Measurements from ENCODE around the gene FAM161B. TPM values are rescaled to one million over a fixed set of nuclear protein-coding genes. Genes with fewer than 3 reads are reported as not detected.
"Not testable (repeated sequence)": the region's sequence is repeated elsewhere in the genome, so short reads cannot be mapped to it uniquely, and the experiment has no call there.

The FAM161B gene
- total and polyA plus RNA-seq, 7 donors = 2.5 to 5.3 (median 4.3) TPM

DNA sequence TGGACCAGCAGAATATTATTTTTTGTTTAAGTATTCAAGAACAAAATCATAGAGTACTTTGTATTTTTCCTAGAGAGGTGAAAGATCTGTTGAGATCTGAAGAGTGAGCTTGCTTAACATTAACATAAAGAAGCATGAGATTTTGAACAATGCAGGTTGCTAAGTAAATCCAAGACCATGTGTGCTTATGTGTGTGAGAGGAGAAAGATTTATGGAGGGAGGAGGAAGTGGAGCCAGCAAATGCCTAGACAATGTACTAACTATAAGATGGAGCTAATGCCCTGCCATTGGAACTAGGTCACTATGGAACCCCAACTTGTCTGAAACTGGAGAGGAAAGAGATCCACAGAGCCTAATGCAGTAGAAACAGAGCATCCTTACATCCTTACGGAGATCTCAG lies 13.3 kb downstream of the FAM161B start:
- no peak overlapping the region for H3K27ac ChIP-seq
- no peak for TF ChIP-seq POLR2AphosphoS5 (IDR thresholded peaks at IDR 0.05)
- no peak for TF ChIP-seq EP300 (IDR thresholded peaks at IDR 0.05)
- TF ChIP-seq, protein P1, sequence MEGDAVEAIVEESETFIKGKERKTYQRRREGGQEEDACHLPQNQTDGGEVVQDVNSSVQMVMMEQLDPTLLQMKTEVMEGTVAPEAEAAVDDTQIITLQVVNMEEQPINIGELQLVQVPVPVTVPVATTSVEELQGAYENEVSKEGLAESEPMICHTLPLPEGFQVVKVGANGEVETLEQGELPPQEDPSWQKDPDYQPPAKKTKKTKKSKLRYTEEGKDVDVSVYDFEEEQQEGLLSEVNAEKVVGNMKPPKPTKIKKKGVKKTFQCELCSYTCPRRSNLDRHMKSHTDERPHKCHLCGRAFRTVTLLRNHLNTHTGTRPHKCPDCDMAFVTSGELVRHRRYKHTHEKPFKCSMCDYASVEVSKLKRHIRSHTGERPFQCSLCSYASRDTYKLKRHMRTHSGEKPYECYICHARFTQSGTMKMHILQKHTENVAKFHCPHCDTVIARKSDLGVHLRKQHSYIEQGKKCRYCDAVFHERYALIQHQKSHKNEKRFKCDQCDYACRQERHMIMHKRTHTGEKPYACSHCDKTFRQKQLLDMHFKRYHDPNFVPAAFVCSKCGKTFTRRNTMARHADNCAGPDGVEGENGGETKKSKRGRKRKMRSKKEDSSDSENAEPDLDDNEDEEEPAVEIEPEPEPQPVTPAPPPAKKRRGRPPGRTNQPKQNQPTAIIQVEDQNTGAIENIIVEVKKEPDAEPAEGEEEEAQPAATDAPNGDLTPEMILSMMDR (IDR thresholded peaks at IDR 0.05) = no peak
- no peak for TF ChIP-seq POLR2A (IDR thresholded peaks at IDR 0.05)
- H3K4me1 ChIP-seq = no peaks in the 10 kb centered on the region
- intact Hi-C loops (cut with DNase I) = no loop called here
- no peaks in the 10 kb centered on the region for H3K27me3 ChIP-seq
- DNase-seq = no peak
- H3K4me3 ChIP-seq = no peak overlapping the region
- H3K36me3 ChIP-seq = peaks cover 4 to 90% (median 25%) of the 10 kb centered on the region in 4 donors
- WGBS, 2 donors = 92 to 100% methylated on average over 1 of the region's 1 CpG
- no peaks in the 10 kb centered on the region for H3K9me3 ChIP-seq

DNA sequence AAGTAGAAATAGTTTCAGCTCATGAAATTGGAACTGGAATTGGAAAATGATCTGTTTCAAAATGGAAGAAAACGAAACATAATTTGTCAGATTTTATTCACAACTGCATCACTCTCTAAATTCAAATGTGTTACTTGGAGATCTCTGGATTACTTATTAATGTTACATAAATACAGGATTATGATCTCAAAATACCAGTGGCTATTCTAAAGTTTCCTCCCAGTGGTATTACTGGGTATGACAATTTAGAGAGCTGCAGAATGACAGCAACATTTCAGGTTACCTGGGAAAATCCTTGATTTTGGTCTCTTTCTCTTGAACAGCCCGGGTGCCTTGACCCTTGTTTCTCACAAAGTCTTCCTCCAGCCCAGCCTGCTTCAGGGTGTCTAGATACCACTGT lies 14.2 kb downstream of the FAM161B start:
- H3K27me3 ChIP-seq = no peaks in the 10 kb centered on the region
- no peak overlapping the region for H3K4me3 ChIP-seq
- 83 to 93% methylated on average over 2 of the region's 2 CpGs for WGBS, 2 donors
- no peaks in the 10 kb centered on the region for H3K9me3 ChIP-seq
- no peak for DNase-seq
- no peak overlapping the region for H3K27ac ChIP-seq
- intact Hi-C loops (cut with DNase I) = no loop called here
- no peak for TF ChIP-seq POLR2AphosphoS5 (IDR thresholded peaks at IDR 0.05)
- no peaks in the 10 kb centered on the region for H3K4me1 ChIP-seq
- H3K36me3 ChIP-seq = peaks cover 5 to 93% (median 30%) of the 10 kb centered on the region in 4 donors

DNA sequence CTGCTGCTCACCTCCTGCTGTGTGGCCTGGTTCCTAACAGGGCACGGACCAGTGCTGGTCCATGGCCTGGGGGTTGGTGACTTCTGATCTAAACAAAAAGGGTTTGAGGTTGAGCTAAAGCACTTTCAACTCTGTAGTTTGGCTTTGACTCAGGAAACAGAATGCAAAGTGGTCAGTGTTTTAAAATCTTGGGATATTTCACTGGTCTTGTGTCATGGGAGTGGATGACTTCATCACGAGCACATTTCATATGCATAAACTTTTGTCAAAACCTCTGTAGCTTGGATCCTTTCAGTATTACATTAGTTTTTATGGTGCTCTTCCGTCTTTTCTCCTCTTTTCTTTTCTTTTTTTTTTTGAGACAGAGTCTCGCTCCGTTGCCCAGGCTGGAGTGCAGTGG lies 25.6 kb downstream of the FAM161B start:
- H3K27ac ChIP-seq = no peak overlapping the region
- peaks cover 32 to 98% (median 73%) of the 10 kb centered on the region in 4 donors for H3K36me3 ChIP-seq
- H3K27me3 ChIP-seq = no peaks in the 10 kb centered on the region
- no peaks in the 10 kb centered on the region for H3K4me1 ChIP-seq
- H3K9me3 ChIP-seq = no peaks in the 10 kb centered on the region
- WGBS, 2 donors = 88% methylated on average over 5 of the region's 5 CpGs
- no peak for DNase-seq
- intact Hi-C loops (cut with DNase I) = no loop called here
- H3K4me3 ChIP-seq = no peak overlapping the region
- TF ChIP-seq, protein P1 (IDR thresholded peaks at IDR 0.05) = no peak
- TF ChIP-seq POLR2A (IDR thresholded peaks at IDR 0.05) = no peak
- no peak for TF ChIP-seq EP300 (IDR thresholded peaks at IDR 0.05)
- no peak for TF ChIP-seq POLR2AphosphoS5 (IDR thresholded peaks at IDR 0.05)

DNA sequence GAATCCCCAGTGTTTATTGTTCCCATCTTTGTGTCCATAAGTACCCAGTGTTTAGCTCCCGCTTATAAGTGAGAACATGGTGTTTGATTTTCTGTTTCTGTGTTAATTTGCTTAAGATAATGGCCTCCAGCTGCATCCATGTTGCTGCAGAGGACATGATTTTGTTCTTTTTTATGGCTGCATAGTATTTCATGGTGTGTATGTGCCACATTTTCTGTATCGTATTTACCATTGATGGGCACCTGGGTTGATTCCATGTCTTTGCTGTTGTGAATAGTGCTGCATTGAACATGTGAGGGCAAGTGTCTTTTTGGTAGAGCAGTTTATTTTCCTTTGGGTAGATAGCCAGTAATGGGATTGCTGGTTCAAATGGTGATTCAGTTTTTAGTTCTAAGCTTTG lies 30.4 kb downstream of the FAM161B start:
- peaks cover 26 to 75% (median 44%) of the 10 kb centered on the region in 4 donors for H3K36me3 ChIP-seq
- H3K4me1 ChIP-seq; intact Hi-C loops (cut with DNase I); H3K4me3 ChIP-seq; DNase-seq; H3K27me3 ChIP-seq; H3K9me3 ChIP-seq; H3K27ac ChIP-seq: not testable (repeated sequence)
- 99% methylated on average over 2 of the region's 2 CpGs for WGBS, 2 donors

DNA sequence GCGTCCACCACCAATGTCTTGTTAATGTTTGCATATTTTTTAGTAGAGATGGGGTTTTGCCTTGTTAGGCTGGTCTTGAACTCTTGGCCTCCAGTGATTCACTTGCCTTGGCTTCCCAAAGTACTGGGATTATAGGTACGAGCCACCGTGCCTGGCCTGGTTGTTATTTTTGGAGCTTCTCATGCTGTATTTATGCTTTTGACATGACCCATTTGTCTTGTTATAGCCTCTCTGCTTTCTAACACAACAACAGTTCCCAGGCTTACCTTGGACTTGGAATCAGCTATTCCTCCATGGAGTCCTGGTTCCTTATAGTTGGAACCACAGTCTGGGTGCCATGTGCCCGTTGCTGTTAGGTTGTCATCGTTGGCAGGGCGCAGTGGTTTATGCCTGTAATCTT lies 33.6 kb downstream of the FAM161B start:
- Histone ChIP-seq H3K4me1 (no peaks in the 10 kb centered on the region), H3K27me3 (no peaks in the 10 kb centered on the region), H3K27ac (no peak overlapping the region), H3K4me3 (no peak overlapping the region), H3K36me3 (peaks cover 10 to 68% (median 20%) of the 10 kb centered on the region in 4 donors), H3K9me3 (no peaks in the 10 kb centered on the region)
- intact Hi-C loops (cut with DNase I) = no loop called here
- DNase-seq = no peak
- WGBS, 2 donors = 87 to 89% methylated on average over 6 of the region's 6 CpGs
- TF ChIP-seq EP300 (IDR thresholded peaks at IDR 0.05) = no peak
- TF ChIP-seq POLR2AphosphoS5 (IDR thresholded peaks at IDR 0.05) = no peak
- TF ChIP-seq POLR2A (IDR thresholded peaks at IDR 0.05) = no peak
- TF ChIP-seq, protein P1 (IDR thresholded peaks at IDR 0.05) = no peak

DNA sequence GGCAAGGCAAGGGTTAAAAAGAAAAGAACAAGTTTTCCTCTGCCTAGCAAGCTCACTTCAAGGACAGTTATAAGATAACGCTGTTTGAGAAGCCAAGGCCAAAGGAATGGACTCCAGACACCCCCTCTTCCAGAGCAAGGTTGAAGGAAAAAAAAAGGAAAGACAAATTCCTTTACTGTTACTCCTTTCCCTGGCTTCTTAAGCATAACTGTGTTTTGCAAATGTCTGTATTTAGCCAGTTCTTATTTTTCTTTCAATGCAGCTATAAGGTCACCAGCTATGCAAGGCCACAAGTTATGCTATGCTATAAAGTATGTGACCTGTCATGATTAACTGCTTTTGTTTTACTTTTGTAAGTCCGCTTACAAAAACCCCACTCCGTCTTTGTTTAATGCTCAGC lies 36.6 kb downstream of the FAM161B start:
- WGBS, 2 donors = 89 to 92% methylated on average over 3 of the region's 3 CpGs
- Histone ChIP-seq H3K36me3 (peaks cover 9 to 69% (median 26%) of the 10 kb centered on the region in 4 donors), H3K27me3 (no peaks in the 10 kb centered on the region), H3K4me3 (no peak overlapping the region), H3K4me1 (no peaks in the 10 kb centered on the region), H3K27ac (no peak overlapping the region), H3K9me3 (no peaks in the 10 kb centered on the region)
- TF ChIP-seq EP300 (IDR thresholded peaks at IDR 0.05) (no peak), POLR2A (IDR thresholded peaks at IDR 0.05) (no peak), POLR2AphosphoS5 (IDR thresholded peaks at IDR 0.05) (no peak)
- TF ChIP-seq, protein P1 (IDR thresholded peaks at IDR 0.05) = no peak
- intact Hi-C loops (cut with DNase I) = no loop called here
- DNase-seq = no peak
